Stimulated activated CD8-positive, alpha-beta memory T cell treated with anti-CD3 and anti-CD28 coated beads, Interleukin-4, amount 100 ng/mL, for 48 hours (primary cell): ENCODE data around the gene MAP2K3.

ENCODE experiments used
- DNase-seq: peaks from one replicate; pipeline ENCODE4 v3.0.0-alpha.2; 2020

Gene MAP2K3

GRCh38 chr17:21252796-21253645 lies 31.5 kb upstream of the MAP2K3 start, which contains the start of gene NATD1:
Gene NATD1, minus strand, starts transcription at chr17:21253410. Its CDS starts 146 bp downstream, at chr17:21253264.
- peak; percentile 80 for DNase-seq

DNA sequence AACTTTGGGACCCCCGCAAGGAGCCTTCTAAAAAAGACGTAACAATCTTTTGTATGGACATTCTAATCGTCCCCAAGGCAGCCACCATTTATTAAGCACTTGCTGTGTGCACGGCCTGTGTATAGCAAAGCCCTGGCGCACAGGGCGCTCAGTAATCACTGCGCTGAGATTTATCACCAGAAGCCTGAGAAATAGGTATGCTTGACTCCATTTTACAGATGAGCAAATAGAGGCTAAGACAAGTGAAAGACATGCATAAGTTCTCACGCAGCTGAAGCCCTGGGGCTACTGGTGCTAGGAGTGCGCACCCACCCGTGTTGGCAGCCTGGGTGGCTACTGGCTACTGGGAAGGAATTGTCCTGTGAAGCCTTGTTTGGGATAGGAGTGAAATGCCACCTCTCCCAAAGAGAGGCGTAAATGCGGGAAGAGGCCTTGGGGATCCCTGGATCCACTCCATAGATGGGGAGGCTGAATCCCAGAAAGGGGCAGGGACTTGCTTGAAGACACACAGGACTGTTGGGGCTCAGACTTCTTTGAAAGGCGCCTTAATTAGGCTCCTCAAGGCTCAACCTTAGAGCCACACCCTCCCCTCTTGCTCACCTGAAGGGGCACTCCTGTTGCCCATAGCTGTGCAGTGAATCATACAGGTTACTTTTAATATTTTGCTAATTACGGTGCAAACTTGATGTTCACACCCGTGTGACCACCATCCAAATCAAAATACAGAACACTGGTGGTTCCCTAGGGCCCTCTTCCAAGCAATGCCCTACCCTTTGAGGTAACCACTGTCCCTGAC lies 30.7 kb upstream of the MAP2K3 start:
- DNase-seq = no peak

DNA sequence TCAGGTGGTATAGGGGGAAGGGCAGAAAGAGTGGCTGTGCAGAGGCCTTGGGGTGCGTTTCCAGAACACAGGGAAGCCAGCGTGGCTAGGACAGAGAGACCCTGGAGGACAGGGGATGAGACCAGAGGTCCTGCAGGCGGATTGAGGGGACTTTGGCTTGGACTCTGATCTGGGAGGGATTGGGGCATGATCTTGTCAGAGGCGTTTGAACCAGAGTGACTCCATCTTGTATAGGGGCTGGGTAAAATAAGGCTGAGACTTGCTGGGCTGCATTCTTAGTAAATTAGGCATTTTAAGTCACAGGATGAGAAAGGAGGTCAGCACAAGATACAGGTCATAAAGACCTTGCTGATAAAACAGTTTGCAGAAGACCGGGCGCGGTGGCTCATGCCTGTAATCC lies 25.9 kb upstream of the MAP2K3 start:
- no peak for DNase-seq

DNA sequence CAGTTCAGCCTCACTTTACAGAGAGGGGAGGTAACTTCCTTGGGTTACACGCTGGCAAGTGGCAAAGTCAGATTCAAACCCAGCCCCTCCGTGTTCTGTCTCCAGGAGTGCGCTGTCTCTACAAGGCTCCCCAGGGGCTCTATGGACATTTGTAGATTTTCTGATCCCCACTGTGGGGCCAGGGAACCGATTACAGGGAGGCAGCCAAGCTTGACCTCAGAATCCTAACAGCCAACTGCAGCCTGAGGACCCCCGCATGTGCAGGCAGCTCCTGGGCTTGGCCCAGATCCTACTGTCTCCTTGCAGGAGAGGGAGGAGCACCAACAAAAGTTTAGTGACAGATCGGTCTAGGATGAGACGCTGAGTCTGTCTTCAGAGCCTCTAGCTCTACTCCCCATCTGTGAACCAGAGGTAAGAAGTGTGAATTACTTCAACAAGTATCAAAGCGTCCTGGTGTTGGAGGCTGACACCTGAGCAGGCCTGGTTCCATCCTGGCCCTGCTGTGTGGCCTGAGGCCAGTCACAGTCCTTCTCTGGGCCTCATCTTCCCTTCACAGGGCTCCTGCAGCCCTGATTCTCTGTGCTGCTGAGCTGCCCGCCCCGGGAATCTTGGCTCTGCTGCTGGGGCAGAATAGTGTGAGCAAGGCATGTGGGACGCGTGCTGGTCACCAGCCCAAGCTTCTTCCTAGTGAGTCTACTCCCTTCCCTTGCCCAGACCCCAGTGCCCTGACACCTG lies 22.1 kb upstream of the MAP2K3 start:
- no peak for DNase-seq

DNA sequence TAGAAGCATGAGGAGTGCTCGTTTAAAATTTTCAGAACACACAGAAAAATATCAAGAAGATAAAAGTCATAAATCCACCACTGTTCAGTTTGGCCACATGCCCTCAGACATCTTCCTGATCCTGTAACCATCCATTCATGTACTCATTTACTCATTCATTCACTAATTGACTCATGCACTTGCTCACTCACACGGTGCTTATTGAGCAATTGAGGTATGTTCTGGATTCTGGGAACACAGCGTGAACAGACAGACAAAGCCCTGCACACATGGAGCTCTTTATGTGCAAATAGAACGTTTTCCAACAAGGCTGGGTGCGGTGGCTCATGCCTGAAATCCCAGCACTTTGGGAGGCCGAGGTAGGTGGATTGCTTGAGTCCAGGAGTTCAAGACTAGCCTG lies 21.1 kb upstream of the MAP2K3 start:
- DNase-seq = no peak

DNA sequence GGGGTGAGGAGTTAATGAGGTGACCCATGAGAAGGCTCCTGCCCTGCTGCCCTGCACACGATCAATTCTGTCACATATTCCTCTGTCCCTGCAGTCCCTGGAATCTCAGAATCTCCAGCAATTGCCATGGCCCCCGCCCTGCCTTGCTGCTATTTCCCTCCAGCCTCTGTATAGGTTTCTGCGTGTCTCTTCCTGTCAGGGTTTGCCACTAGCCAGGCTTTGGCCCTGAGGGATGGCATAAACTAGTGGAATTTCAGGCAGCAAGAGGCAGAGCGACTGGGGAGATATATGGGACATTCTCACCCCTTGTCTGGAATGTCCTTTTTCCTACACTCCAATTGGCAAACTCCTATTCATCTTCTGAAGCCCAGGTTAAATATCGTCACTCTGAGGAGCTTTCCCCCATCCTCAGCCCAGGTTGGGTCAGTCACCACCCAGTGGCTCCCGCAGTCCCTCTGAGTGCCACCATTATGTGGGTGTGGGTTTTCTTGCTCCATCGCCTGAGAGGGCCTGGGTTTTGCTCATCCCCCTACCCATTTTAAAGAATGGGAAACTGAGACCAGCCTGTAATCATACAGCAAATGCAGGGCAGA lies 15.8 kb upstream of the MAP2K3 start:
- DNase-seq = no peak

DNA sequence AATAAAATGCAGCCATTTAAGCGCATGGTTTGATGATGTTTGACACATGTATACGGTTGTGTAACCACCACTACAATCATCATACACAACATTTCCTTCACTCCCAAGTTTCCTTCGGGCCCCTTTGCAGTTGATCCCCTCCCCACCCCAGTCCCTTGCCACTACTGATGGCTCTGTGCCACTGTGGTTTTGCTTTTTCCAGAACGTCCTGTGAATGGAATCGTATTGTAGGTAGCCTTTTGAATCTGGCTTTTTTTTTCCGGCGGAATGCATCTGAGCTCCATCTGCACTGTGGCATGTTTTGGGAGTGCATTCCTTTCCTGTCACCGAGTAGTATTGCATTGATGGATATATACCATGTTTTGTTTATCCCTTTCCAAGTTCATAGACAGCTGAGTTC lies 15.1 kb upstream of the MAP2K3 start:
- DNase-seq = no peak

GRCh38 chr17:21271454-21272183 lies 12.9 kb upstream of the MAP2K3 start:
- DNase-seq = no peak

GRCh38 chr17:21272250-21272649 lies 12.3 kb upstream of the MAP2K3 start:
- no peak for DNase-seq

- DNase-seq = no peak
Measured at GRCh38 chr17:21272881-21273792, 11.4 kb upstream of the MAP2K3 start.

DNA sequence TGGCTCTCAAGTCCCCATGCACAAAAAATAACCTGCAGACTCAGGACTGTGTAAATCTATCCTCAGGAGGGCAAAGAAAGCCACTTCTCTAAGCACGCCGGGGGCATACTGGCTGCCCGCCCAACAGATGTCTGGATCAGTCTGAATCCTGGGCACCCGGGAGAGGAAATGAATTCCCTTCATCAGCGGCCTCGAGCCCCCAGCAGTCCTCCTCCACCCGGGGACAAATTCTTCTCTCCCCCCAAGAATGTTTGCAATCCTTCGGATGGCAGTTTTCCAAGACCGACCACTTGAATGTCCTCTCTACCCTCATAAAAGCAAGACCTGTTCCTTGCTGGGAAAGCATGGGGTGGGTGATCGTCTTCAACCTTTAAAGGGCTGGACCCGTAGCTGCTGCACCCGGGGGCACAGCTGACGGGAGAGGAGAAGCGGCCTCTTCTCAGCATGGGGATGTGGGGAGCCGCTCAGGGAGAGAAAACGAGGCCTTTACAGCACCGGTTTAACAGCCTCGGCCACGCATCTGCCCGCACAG lies 9.4 kb upstream of the MAP2K3 start:
- no peak for DNase-seq

GRCh38 chr17:21275579-21276263 lies 8.8 kb upstream of the MAP2K3 start:
- DNase-seq = peak; percentile 99

DNA sequence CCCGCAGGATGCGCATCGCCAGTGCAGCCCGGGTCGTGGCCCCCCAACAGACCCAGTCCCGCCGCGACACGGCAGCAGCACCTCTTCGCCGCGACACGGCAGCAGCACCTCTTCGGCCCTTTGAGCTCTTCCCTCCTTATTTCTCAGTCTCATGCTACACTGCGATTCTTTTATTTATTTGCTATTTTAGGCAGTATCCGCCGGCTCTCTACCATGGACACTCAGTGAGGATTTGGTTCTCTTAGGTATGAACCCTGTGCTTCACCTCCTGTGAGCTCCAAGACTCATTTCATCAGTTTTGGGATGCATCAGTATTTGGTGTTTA lies 8.3 kb upstream of the MAP2K3 start:
- DNase-seq = no peak

DNA sequence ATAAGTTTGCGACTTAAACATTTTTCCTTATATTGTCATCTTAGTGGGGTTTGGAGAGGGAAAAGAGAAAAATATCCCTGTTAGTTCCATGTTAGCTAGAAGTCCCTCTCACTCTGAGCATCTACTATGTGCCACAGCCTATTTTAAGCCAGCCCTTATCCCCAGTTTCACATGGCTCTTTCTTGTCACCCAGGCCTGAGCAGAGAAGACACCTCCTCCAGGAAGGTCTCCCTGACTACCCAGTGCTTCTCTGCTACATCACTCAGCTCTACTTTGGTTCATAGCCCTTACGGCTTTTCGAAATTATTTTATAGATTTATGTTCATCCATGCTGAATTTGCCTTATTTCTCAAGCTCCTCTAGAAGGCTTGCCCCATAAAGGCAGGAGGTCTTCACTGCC lies 7.2 kb upstream of the MAP2K3 start:
- no peak for DNase-seq

DNA sequence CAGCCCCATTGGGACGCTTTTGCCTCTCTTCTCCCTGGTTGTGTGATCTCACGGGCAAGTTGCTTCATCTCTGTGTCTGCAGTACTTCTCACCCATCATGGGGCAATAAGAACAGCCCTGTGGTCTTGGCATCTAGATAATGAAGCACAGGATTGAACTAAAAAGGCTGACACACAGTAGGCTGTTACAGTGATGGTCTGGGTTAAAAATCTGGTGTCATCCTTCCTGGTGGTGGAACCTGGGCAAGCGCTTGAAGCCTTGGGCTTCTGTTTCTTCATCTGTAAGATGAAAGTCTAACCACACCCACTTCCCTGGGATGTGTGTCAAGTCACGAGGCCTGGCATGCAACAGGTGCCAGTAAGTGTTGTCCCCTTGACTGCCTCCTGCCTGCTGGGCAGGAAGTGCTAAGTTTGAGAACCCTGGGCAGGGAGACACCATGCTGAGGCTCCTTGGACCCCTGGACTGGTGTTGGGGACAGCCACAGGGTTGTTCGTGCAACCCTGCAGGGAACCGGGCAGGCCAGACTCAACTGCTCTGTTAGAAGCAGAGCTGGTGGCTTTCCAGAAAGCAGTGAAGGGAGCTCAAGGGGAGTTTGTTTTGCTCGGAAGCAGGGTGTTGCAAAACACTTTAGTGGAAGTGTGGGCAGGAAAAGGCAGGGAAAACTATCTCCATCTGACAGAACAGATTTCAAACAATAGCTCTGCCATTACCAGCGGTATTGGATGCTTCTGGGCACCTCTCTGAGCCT lies 5.9 kb upstream of the MAP2K3 start:
- DNase-seq = peak; percentile 44

DNA sequence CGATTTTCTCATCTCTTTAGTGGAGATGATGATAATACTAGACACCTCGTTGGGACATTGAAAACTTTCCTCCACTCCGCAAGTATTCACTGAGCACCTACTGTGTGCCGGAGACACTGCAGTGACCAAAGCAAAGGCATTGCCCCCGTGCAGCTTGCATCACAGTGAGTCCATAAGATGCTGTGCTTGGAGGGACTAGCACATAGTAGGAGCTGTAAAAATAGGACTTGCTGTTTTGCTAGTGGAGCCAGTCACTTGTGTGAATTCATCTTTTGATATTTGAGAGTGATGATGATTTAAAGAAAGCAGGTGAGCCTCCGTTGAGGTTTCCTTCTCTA lies 5.3 kb upstream of the MAP2K3 start:
- no peak for DNase-seq

GRCh38 chr17:21279582-21279981 lies 4.9 kb upstream of the MAP2K3 start:
- DNase-seq = no peak

DNA sequence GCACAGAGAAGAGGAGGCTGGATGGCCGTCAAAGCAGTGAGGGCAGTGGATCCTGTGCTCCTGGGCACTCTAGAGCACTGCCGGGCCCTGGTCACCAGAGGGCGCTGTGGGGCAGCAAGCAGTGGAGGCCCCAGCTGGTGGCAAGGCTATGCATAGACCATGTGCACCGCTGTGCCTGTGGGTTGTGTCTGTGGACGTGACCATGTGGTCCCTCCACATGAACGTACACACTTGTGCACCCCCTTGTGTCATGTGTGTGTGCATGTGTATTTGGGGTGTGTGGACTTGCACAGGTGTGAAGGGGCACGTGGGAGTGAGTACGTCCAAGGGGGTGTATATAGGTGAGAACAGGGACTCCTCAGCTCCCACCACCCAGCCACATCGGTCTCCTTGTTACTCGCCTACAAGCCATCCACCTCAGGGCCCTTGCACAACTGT lies 4.4 kb upstream of the MAP2K3 start:
- DNase-seq = peak; percentile 97

DNA sequence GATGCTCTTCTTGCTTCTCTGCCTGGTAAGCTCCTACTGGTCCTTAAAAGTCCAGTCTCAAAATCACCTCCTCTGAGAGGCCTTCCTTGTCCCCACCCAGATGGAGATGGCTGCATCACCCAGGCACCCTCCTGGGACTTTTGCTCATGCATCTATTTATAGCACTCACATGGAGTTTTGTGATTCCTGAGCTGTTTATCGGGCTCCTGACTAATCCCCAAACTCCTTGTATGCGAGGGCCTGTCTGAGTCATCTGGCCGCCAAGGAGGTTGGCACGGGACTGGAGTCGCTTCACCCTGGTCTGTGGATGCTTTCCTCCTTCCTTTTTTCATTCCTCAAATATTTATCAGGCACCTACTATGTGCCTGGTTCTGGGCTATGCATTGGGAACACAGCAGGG lies 2.3 kb upstream of the MAP2K3 start:
- no peak for DNase-seq

GRCh38 chr17:21282850-21283249 lies 1.7 kb upstream of the MAP2K3 start:
- no peak for DNase-seq
